B cell (primary cell): ENCODE data around the gene ZSCAN20. TPM values are rescaled to one million over a fixed set of nuclear protein-coding genes. Genes with fewer than 3 reads are reported as not detected.

ENCODE experiments used
- ATAC-seq: fragments of 200-7000 bp; cut with Tn5 transposase; one replicate; pipeline ENCODE4 v1.10.0; 2021; ENCODE audit warnings: low read depth, mild to moderate bottlenecking, moderate number of reproducible peaks, moderate library complexity
- CTCF ChIA-PET: fragments of 350-600 bp; sonication (Branson Sonifier 250); formaldehyde crosslinking; loops from one replicate; lab custom pipeline; 2021; ENCODE audit warnings: antibody characterized with exemption, inconsistent platforms; lab: Charles Lee
- POLR2A ChIA-PET: fragments of 350-600 bp; sonication (Branson Sonifier 250); formaldehyde crosslinking; loops from one replicate; lab custom pipeline; 2021; ENCODE audit warnings: antibody characterized with exemption; lab: Charles Lee
- DNase-seq: peaks from one replicate; pipeline ENCODE4 v3.0.0; 2013
- H2AFZ ChIP-seq: 2 replicates; pipeline ENCODE4 v1.6.1; 2012; ENCODE audit warnings: mild to moderate bottlenecking, low read depth, low read length; ENCODE audit not compliant: insufficient read depth, poor library complexity, severe bottlenecking
- H3K27ac ChIP-seq, 2 donors: 1 replicate in 1 of 2; 2 replicates in 1 of 2; pipeline ENCODE4 v1.5.1; 2012 to 2013; ENCODE audit warnings: low read length in 2 of 2, mild to moderate bottlenecking in 2 of 2, moderate library complexity in 1 of 2
- H3K27me3 ChIP-seq, 4 experiments: fragments of 200-600 bp in 1 of 4; sonication (generic) in 1 of 4; replicated peaks in 1 of 4; 1 replicate in 2 of 4; 2 replicates in 2 of 4; pipeline versions ENCODE4 v1.6.1 to v1.7.0; 2013 to 2016; ENCODE audit warnings: low read length in 3 of 4, mild to moderate bottlenecking in 2 of 4, mixed read lengths in 1 of 4, moderate library complexity in 1 of 4; ENCODE audit not compliant: insufficient read depth in 4 of 4, control insufficient read depth in 3 of 4; ENCODE audit errors: control extremely low read depth in 1 of 4
- H3K36me3 ChIP-seq, 2 experiments: replicated peaks in 1 of 2; 1 replicate in 1 of 2; 2 replicates in 1 of 2; pipeline versions ENCODE4 v1.6.1 to v1.7.1; 2013; ENCODE audit warnings: low read length in 1 of 2; ENCODE audit not compliant: insufficient read depth in 2 of 2, control insufficient read depth in 1 of 2; ENCODE audit errors: control extremely low read depth in 1 of 2, extremely low read depth in 1 of 2
- H3K4me1 ChIP-seq, 2 donors: fragments of 200-600 bp in 1 of 2; sonication (generic) in 1 of 2; 1 replicate in 1 of 2; 2 replicates in 1 of 2; pipeline versions ENCODE4 v1.5.1 to v1.6.1; 2013 to 2017; ENCODE audit warnings: low read length in 2 of 2; ENCODE audit not compliant: control insufficient read depth in 2 of 2, insufficient read depth in 2 of 2
- H3K4me2 ChIP-seq: replicated peaks from 2 replicates; pipeline ENCODE3; 2012; ENCODE audit warnings: mild to moderate bottlenecking, low read depth, low read length; ENCODE audit not compliant: poor library complexity, severe bottlenecking
- H3K4me3 ChIP-seq, 5 experiments: fragments of 200-600 bp in 1 of 5; sonication (generic) in 1 of 5; 1 replicate in 3 of 5; 2 replicates in 2 of 5; pipeline versions ENCODE4 v1.5.1 to v1.7.0; 2011 to 2016; ENCODE audit warnings: low read length in 4 of 5, mild to moderate bottlenecking in 4 of 5, low read depth in 2 of 5, control low read depth in 1 of 5, moderate library complexity in 1 of 5; ENCODE audit not compliant: insufficient read depth in 1 of 5; ENCODE audit errors: control extremely low read depth in 1 of 5, extremely low read depth in 1 of 5
- H3K79me2 ChIP-seq: fragments of 200-600 bp; sonication (generic); one replicate; pipeline ENCODE4 v1.6.0; 2016; ENCODE audit warnings: low read length; ENCODE audit not compliant: control insufficient read depth, insufficient read depth
- H3K9ac ChIP-seq: fragments of 200-600 bp; sonication (generic); 2 replicates; pipeline ENCODE4 v1.6.1; 2017; ENCODE audit warnings: mild to moderate bottlenecking, low read length, moderate library complexity
- H3K9me3 ChIP-seq, 3 donors: one replicate each; pipeline versions ENCODE4 v1.6.1 to v1.7.1; 2013; ENCODE audit warnings: low read length in 2 of 3; ENCODE audit not compliant: control insufficient read depth in 2 of 3, insufficient read depth in 1 of 3; ENCODE audit errors: control extremely low read depth in 1 of 3
- H4K20me1 ChIP-seq: 2 replicates; pipeline ENCODE4 v1.6.0; 2012; ENCODE audit warnings: mild to moderate bottlenecking, low read length; ENCODE audit not compliant: insufficient read depth, control insufficient read depth, poor library complexity, severe bottlenecking
- H3K27ac Mint-ChIP-seq: one replicate; pipeline ENCODE4 v1.8.0; 2021; ENCODE audit warnings: mixed read lengths
- H3K27me3 Mint-ChIP-seq: one replicate; pipeline ENCODE4 v1.8.0; 2021; ENCODE audit warnings: mixed read lengths
- H3K4me1 Mint-ChIP-seq: one replicate; pipeline ENCODE4 v1.8.0; 2021; ENCODE audit warnings: mixed read lengths
- H3K4me3 Mint-ChIP-seq: one replicate; pipeline ENCODE4 v1.8.0; 2021; ENCODE audit warnings: mixed read lengths
- H3K9me3 Mint-ChIP-seq: one replicate; pipeline ENCODE4 v1.8.0; 2022; ENCODE audit warnings: mixed read lengths; ENCODE audit not compliant: insufficient read depth
- CTCF ChIP-seq: fragments of 200-600 bp; IDR thresholded peaks from one replicate; pipeline ENCODE4 v1.8.0; 2022; ENCODE audit warnings: antibody characterized with exemption, mild to moderate bottlenecking
- EZH2 ChIP-seq: IDR thresholded peaks from 2 replicates; pipeline ENCODE4 v1.6.1; 2012; ENCODE audit warnings: borderline replicate concordance, low read depth, mild to moderate bottlenecking, moderate library complexity, low read length; ENCODE audit not compliant: insufficient read depth, poor library complexity, severe bottlenecking
- WGBS: methylation state at CpG from one replicate; pipeline ENCODE4 v1.1.5; 2013; ENCODE audit warnings: missing lambda C conversion rate; ENCODE audit not compliant: insufficient coverage; 5-methylcytosine and 5-hydroxymethylcytosine counted together
- intact Hi-C: fragments of 100-400 bp; cut with micrococcal nuclease; formaldehyde crosslinking; loops from one replicate; pipeline ENCODE4 v1.10.0; 2022
- polyA plus RNA-seq: library from polyadenylated mRNA; depleted of rRNA; stranded (reverse); fragments of >200 nt; gene quantifications from 2 replicates; pipeline ENCODE4 v1.2.3, GENCODE V29; 2012
- total RNA-seq, 2 donors: library from RNA; stranded (reverse); fragments of 120-200 nt in 1 of 2; gene quantifications; 1 replicate in 1 of 2; 2 replicates in 1 of 2; pipeline versions ENCODE4 v1.2.3 to v1.2.4, GENCODE V29; 2013 to 2022

Gene ZSCAN20
- total and polyA plus RNA-seq, 2 donors (not counting 1 experiment from before 2014, with no cell fraction given): 0.18 to 3.7 TPM

- Histone ChIP-seq H3K4me3 (no peak overlapping the region), H3K36me3 (no peaks in the 10 kb centered on the region), H4K20me1 (no peaks in the 10 kb centered on the region), H3K9ac (no peak overlapping the region), H2AFZ (no peak overlapping the region), H3K79me2 (no peaks in the 10 kb centered on the region), H3K4me2 (no peak overlapping the region), H3K4me1 (no peaks in the 10 kb centered on the region), H3K27ac (no peak overlapping the region), H3K27me3 (peaks cover 0 to 17% (median 4%) of the 10 kb centered on the region in 4 experiments), H3K9me3 (no peaks in the 10 kb centered on the region)
- ChIA-PET POLR2A (no interaction called here), CTCF (interaction anchor here (0.9 to 2.6 kb wide), 2 partner anchors 13 to 15 kb away, joined by 3 to 8 read pairs; no protein-coding TSS in a partner anchor)
- Mint-ChIP-seq H3K27me3 (peaks cover 57% of the 10 kb centered on the region), H3K27ac (no peak overlapping the region), H3K9me3 (no peaks in the 10 kb centered on the region), H3K4me3 (no peak overlapping the region), H3K4me1 (no peaks in the 10 kb centered on the region)
- WGBS: 69% methylated on average over 3 of the region's 4 CpGs
- intact Hi-C loops: no loop called here
- ATAC-seq: no peak
- no peak for DNase-seq
- no peak for TF ChIP-seq EZH2
- TF ChIP-seq CTCF: no peak
Observed at GRCh38 chr1:33443080-33443704, 29.3 kb upstream of the ZSCAN20 start.

GRCh38 chr1:33443705-33444180 lies 28.7 kb upstream of the ZSCAN20 start:
- intact Hi-C loops: no loop called here
- Histone ChIP-seq H3K4me1 (no peaks in the 10 kb centered on the region), H4K20me1 (no peaks in the 10 kb centered on the region), H2AFZ (no peak overlapping the region), H3K36me3 (no peaks in the 10 kb centered on the region), H3K4me2 (no peak overlapping the region), H3K4me3 (no peak overlapping the region), H3K27ac (no peak overlapping the region), H3K27me3 (peaks cover 0 to 14% (median 4%) of the 10 kb centered on the region in 4 experiments), H3K79me2 (no peaks in the 10 kb centered on the region), H3K9me3 (no peaks in the 10 kb centered on the region), H3K9ac (no peak overlapping the region)
- Mint-ChIP-seq H3K4me1 (no peaks in the 10 kb centered on the region), H3K4me3 (no peak overlapping the region), H3K27me3 (peaks cover 57% of the 10 kb centered on the region), H3K9me3 (no peaks in the 10 kb centered on the region), H3K27ac (no peak overlapping the region)
- DNase-seq: no peak
- TF ChIP-seq EZH2: no peak
- TF ChIP-seq CTCF: no peak
- ATAC-seq: no peak
- WGBS: 90% methylated on average over 5 of the region's 6 CpGs
- POLR2A ChIA-PET: interaction anchor here (0.6 kb wide), 1 partner anchor 489 kb away, joined by 4 read pairs; no protein-coding TSS in a partner anchor
- CTCF ChIA-PET: interaction anchor here (2.6 kb wide), 1 partner anchor 12 kb away, joined by 8 read pairs; no protein-coding TSS in a partner anchor
